ENCODE results near the gene RPRD1B.

GRCh38 chr20:38137441-38138037 is 104.0 kb downstream of the RPRD1B start:
- no peak for TF ChIP-seq CTCF (IDR thresholded peaks at IDR 0.05; ENCODE audit: poor library complexity)
- TF ChIP-seq EZH2 (IDR thresholded peaks at IDR 0.05; ENCODE audit: borderline replicate concordance) = no peak
